Activated CD8-positive, alpha-beta T cell treated with anti-CD3 and anti-CD28 coated beads for 36 hours (primary cell): ENCODE results near the gene JMJD8. TPM values are rescaled to one million over a fixed set of nuclear protein-coding genes. Genes with fewer than 3 reads are reported as not detected.
A peak's percentile ranks its signal among the peaks of the same experiment; 100 is the strongest.

ENCODE experiments used
- ATAC-seq: fragments of 200-7000 bp; cut with Tn5 transposase; one replicate; pipeline ENCODE4 v1.10.0; 2021; ENCODE audit warnings: mild to moderate bottlenecking, moderate library complexity
- CTCF ChIA-PET: fragments of 350-600 bp; sonication (Branson Sonifier 250); formaldehyde crosslinking; loops from one replicate; lab custom pipeline; 2021; ENCODE audit warnings: antibody characterized with exemption; lab: Charles Lee
- POLR2A ChIA-PET: fragments of 350-600 bp; sonication (Branson Sonifier 250); formaldehyde crosslinking; loops from one replicate; lab custom pipeline; 2021; ENCODE audit warnings: antibody characterized with exemption; lab: Charles Lee
- DNase-seq: peaks from one replicate; pipeline ENCODE4 v3.0.0-alpha.2; 2020
- H3K27ac Mint-ChIP-seq: one replicate; pipeline ENCODE4 v1.8.0; 2021; ENCODE audit warnings: mild to moderate bottlenecking, mixed read lengths
- H3K27me3 Mint-ChIP-seq: one replicate; pipeline ENCODE4 v1.8.0; 2021; ENCODE audit warnings: mixed read lengths
- H3K36me3 Mint-ChIP-seq: one replicate; pipeline ENCODE4 v1.8.0; 2021; ENCODE audit warnings: low read depth, mixed read lengths
- H3K4me1 Mint-ChIP-seq: one replicate; pipeline ENCODE4 v1.8.0; 2021; ENCODE audit warnings: low read depth, mixed read lengths
- H3K4me3 Mint-ChIP-seq: one replicate; pipeline ENCODE4 v1.8.0; 2021; ENCODE audit warnings: mild to moderate bottlenecking, moderate library complexity, mixed read lengths
- H3K9me3 Mint-ChIP-seq: one replicate; pipeline ENCODE4 v1.8.0; 2021; ENCODE audit warnings: mixed read lengths
- CTCF ChIP-seq: fragments of 200-600 bp; IDR thresholded peaks from one replicate; pipeline ENCODE4 v1.8.0; 2022; ENCODE audit warnings: antibody characterized with exemption, mild to moderate bottlenecking
- intact Hi-C: fragments of 100-400 bp; cut with micrococcal nuclease; formaldehyde crosslinking; loops from one replicate; pipeline ENCODE4 v1.10.0; 2022
- total RNA-seq, 2 experiments: library from RNA; stranded (reverse); gene quantifications; one replicate each; pipeline ENCODE4 v1.2.3, GENCODE V29; 2021

JMJD8 gene
- total RNA-seq, 2 experiments from 2014 or later, result 26.2 to 28.7 TPM

- peak; percentile 90 for DNase-seq
- Mint-ChIP-seq H3K36me3 (peaks cover 3% of the 10 kb centered on the region), H3K4me3 (peak overlapping the region; percentile 89), H3K27ac (no peak overlapping the region), H3K9me3 (no peaks in the 10 kb centered on the region), H3K27me3 (no peaks in the 10 kb centered on the region), H3K4me1 (peaks cover 13% of the 10 kb centered on the region)
- no peak for TF ChIP-seq CTCF
- CTCF ChIA-PET, result interaction anchor here (1.1 to 3.1 kb wide), 6 partner anchors 11 to 245 kb away, joined by 3 to 13 read pairs (median 3); partner anchors contain the start of genes CAPN15 and WDR90
- ATAC-seq, result peak; percentile 71
- intact Hi-C loops, result no loop called here
- POLR2A ChIA-PET, result interaction anchor here (0.7 to 3.6 kb wide), 11 partner anchors 9 to 339 kb away, joined by 3 to 21 read pairs (median 4); partner anchors contain the start of gene WDR90
These were observed 46.8 kb downstream of the JMJD8 start for GRCh38 chr16:637081-638018.

- ATAC-seq (peak; percentile 86), DNase-seq (peak; percentile 98)
- Mint-ChIP-seq H3K27ac (peak within 1 kb of the TSS; percentile 92), H3K9me3 (no peaks in the 10 kb centered on the region), H3K4me3 (peak within 1 kb of the TSS; percentile 89), H3K36me3 (peaks cover 3% of the 10 kb centered on the region), H3K27me3 (no peaks in the 10 kb centered on the region), H3K4me1 (peaks cover 13% of the 10 kb centered on the region)
- intact Hi-C loops, result no loop called here
- no peak for TF ChIP-seq CTCF
- ChIA-PET CTCF (interaction anchor here (1.0 to 3.1 kb wide), 6 partner anchors 12 to 244 kb away, joined by 3 to 13 read pairs (median 3); partner anchors contain the start of gene CAPN15), POLR2A (interaction anchor here (0.7 to 3.6 kb wide), 18 partner anchors 10 to 340 kb away, joined by 3 to 21 read pairs (median 4); partner anchors contain the start of genes JMJD8 and WDR90)
These were observed 47.7 kb downstream of the JMJD8 start, which contains the start of gene METTL26 for GRCh38 chr16:636206-637080. METTL26 (minus strand) TSS chr16:636305; CDS start chr16:636290, 15 bp downstream.

- ChIA-PET CTCF (interaction anchor here (1.0 to 3.1 kb wide), 6 partner anchors 12 to 243 kb away, joined by 3 to 13 read pairs (median 3); partner anchors contain the start of gene CAPN15), POLR2A (interaction anchor here (0.9 to 3.6 kb wide), 17 partner anchors 10 to 209 kb away, joined by 3 to 21 read pairs (median 4); partner anchors contain the start of genes JMJD8 and WDR90)
- Mint-ChIP-seq H3K4me3 (peak overlapping the region; percentile 89), H3K27ac (peak overlapping the region; percentile 25), H3K36me3 (peaks cover 3% of the 10 kb centered on the region), H3K4me1 (peaks cover 13% of the 10 kb centered on the region), H3K27me3 (no peaks in the 10 kb centered on the region), H3K9me3 (no peaks in the 10 kb centered on the region)
- no peak for TF ChIP-seq CTCF
- DNase-seq (peak; percentile 43), ATAC-seq (peak; percentile 6)
- intact Hi-C loops, result no loop called here
These were observed 48.4 kb downstream of the JMJD8 start for GRCh38 chr16:635573-636205.

- Mint-ChIP-seq H3K27ac (no peak overlapping the region), H3K4me3 (peak overlapping the region; percentile 89), H3K4me1 (peaks cover 11% of the 10 kb centered on the region), H3K36me3 (peaks cover 3% of the 10 kb centered on the region), H3K9me3 (no peaks in the 10 kb centered on the region), H3K27me3 (no peaks in the 10 kb centered on the region)
- POLR2A ChIA-PET, result interaction anchor here (1.2 to 1.6 kb wide), 2 partner anchors 47 to 50 kb away, joined by 3 to 6 read pairs; no protein-coding TSS in a partner anchor
- intact Hi-C loops, result no loop called here
- CTCF ChIA-PET, result no interaction called here
- TF ChIP-seq CTCF, result no peak
- ATAC-seq, result no peak
- DNase-seq, result no peak
These were observed 49.1 kb downstream of the JMJD8 start for GRCh38 chr16:634996-635395.
